Prostate gland (tissue), 2 donors: ENCODE results near the gene OTULINL. TPM values are rescaled to one million over a fixed set of nuclear protein-coding genes. Genes with fewer than 3 reads are reported as not detected.
A peak's percentile ranks its signal among the peaks of the same experiment; 100 is the strongest.

Experiments used
- DNase-seq: peaks from one replicate; pipeline ENCODE4 v3.0.0-alpha.2; 2019; ENCODE audit warnings: low spot score
- H3K27ac ChIP-seq, 2 donors: fragments of 200-600 bp; sonication (generic); 2 replicates each; pipeline ENCODE4 v1.5.1; 2017 to 2019
- H3K27me3 ChIP-seq: fragments of 200-600 bp; sonication (generic); replicated peaks from 2 replicates; pipeline ENCODE4 v1.5.1; 2019; ENCODE audit not compliant: insufficient read depth
- H3K36me3 ChIP-seq, 2 donors: fragments of 200-600 bp; sonication (generic); 1 replicate in 1 of 2; 2 replicates in 1 of 2; pipeline versions ENCODE4 v1.5.1 to v1.8.1; 2017 to 2019
- H3K4me1 ChIP-seq: fragments of 200-600 bp; sonication (generic); replicated peaks from 2 replicates; pipeline ENCODE4 v1.5.1; 2019
- H3K4me3 ChIP-seq, 2 donors: fragments of 200-600 bp; sonication (generic); 2 replicates each; pipeline ENCODE4 v1.5.1; 2017 to 2019
- H3K9me3 ChIP-seq: fragments of 200-600 bp; sonication (generic); 2 replicates; pipeline ENCODE4 v1.5.1; 2017
- CTCF ChIP-seq, 4 experiments: fragments of 200-600 bp in 2 of 4; fragments of 450-650 bp in 2 of 4; sonication (generic) in 2 of 4; IDR thresholded peaks; 1 replicate in 3 of 4; 2 replicates in 1 of 4; pipeline ENCODE4 v1.5.1; 2016 to 2019; ENCODE audit warnings: antibody characterized with exemption in 4 of 4, mild to moderate bottlenecking in 2 of 4, moderate library complexity in 2 of 4
- POLR2A ChIP-seq: fragments of 450-650 bp; IDR thresholded peaks from one replicate; pipeline ENCODE4 v1.6.1; 2016; ENCODE audit warnings: antibody characterized with exemption, mild to moderate bottlenecking
- POLR2AphosphoS5 ChIP-seq: sonication (generic); formaldehyde crosslinking; IDR thresholded peaks from one replicate; pipeline ENCODE4 v1.6.1; 2017; ENCODE audit warnings: antibody characterized with exemption
- WGBS: methylation state at CpG from one replicate; pipeline ENCODE4 v1.1.5; 2018; 5-methylcytosine and 5-hydroxymethylcytosine counted together
- intact Hi-C: fragments of 100-400 bp; cut with DNase I; formaldehyde crosslinking; loops from one replicate; pipeline ENCODE4 v1.14.2; 2022
- total RNA-seq, 2 donors: library from RNA; depleted of rRNA; stranded (reverse); fragments of >200 nt; gene quantifications; one replicate each; pipeline ENCODE4 v1.1.0, GENCODE V29; 2016

Gene OTULINL
- total RNA-seq, 2 donors from 2014 or later = 12.4 to 20.6 TPM

- Histone ChIP-seq H3K4me3 (no peak overlapping the region), H3K4me1 (peaks cover 5% of the 10 kb centered on the region), H3K27me3 (no peaks in the 10 kb centered on the region), H3K9me3 (no peaks in the 10 kb centered on the region), H3K27ac (no peak overlapping the region), H3K36me3 (no peaks in the 10 kb centered on the region)
- intact Hi-C loops = no loop called here
- 74% methylated on average over 2 of the region's 2 CpGs for WGBS
- DNase-seq = no peak
- TF ChIP-seq CTCF (IDR thresholded peaks at IDR 0.05) (no peak), POLR2A (no peak), POLR2AphosphoS5 (no peak)
Observed at GRCh38 chr5:14591548-14591947, 10.0 kb downstream of the OTULINL start.

GRCh38 chr5:14593326-14594021 lies 11.9 kb downstream of the OTULINL start:
- no peaks in the 10 kb centered on the region for H3K36me3 ChIP-seq
- H3K27me3 ChIP-seq = no peaks in the 10 kb centered on the region
- H3K4me1 ChIP-seq = peaks cover 5% of the 10 kb centered on the region
- intact Hi-C loops = no loop called here
- no peak overlapping the region for H3K4me3 ChIP-seq
- H3K9me3 ChIP-seq = no peaks in the 10 kb centered on the region
- no peak overlapping the region for H3K27ac ChIP-seq
- no peak for DNase-seq
- WGBS = 84% methylated on average over 4 of the region's 4 CpGs
- TF ChIP-seq POLR2A = no peak
- no peak for TF ChIP-seq POLR2AphosphoS5

GRCh38 chr5:14594378-14595074 lies 12.9 kb downstream of the OTULINL start:
- Histone ChIP-seq H3K4me3 (no peak overlapping the region), H3K27me3 (no peaks in the 10 kb centered on the region), H3K36me3 (no peaks in the 10 kb centered on the region), H3K9me3 (no peaks in the 10 kb centered on the region), H3K27ac (peak overlapping the region in 1 of 2 donors; percentile 36), H3K4me1 (peaks cover 5% of the 10 kb centered on the region)
- no peak for DNase-seq
- WGBS = 80% methylated on average over 4 of the region's 4 CpGs
- intact Hi-C loops = no loop called here
- no peak for TF ChIP-seq POLR2AphosphoS5
- no peak for TF ChIP-seq CTCF (IDR thresholded peaks at IDR 0.05)
- TF ChIP-seq POLR2A = no peak

- Histone ChIP-seq H3K36me3 (no peaks in the 10 kb centered on the region), H3K4me1 (peaks cover 5% of the 10 kb centered on the region), H3K9me3 (no peaks in the 10 kb centered on the region), H3K27me3 (no peaks in the 10 kb centered on the region), H3K27ac (peak overlapping the region in 1 of 2 donors; percentile 36), H3K4me3 (no peak overlapping the region)
- no peak for TF ChIP-seq POLR2AphosphoS5
- DNase-seq = no peak
- intact Hi-C loops = no loop called here
- WGBS = 82% methylated on average over 3 of the region's 3 CpGs
Observed at GRCh38 chr5:14595189-14595588, 13.6 kb downstream of the OTULINL start.

- Histone ChIP-seq H3K4me1 (peaks cover 5% of the 10 kb centered on the region), H3K27ac (no peak overlapping the region)
- WGBS = 64% methylated on average over 1 of the region's 1 CpG
Observed at GRCh38 chr5:14595891-14596290, 14.3 kb downstream of the OTULINL start.

More at GRCh38 chr5:14595891-14596290, 14.3 kb downstream of the OTULINL start:
- Histone ChIP-seq H3K9me3 (no peaks in the 10 kb centered on the region), H3K36me3 (no peaks in the 10 kb centered on the region), H3K27me3 (no peaks in the 10 kb centered on the region), H3K4me3 (no peak overlapping the region)
- DNase-seq = no peak
- no peak for TF ChIP-seq POLR2AphosphoS5
- TF ChIP-seq POLR2A = no peak
- no peak for TF ChIP-seq CTCF (IDR thresholded peaks at IDR 0.05)
- intact Hi-C loops = no loop called here
